Erythroblast (primary cell): ENCODE data around the gene CLEC18C.

Experiments used
- GATA1 ChIP-seq: IDR thresholded peaks from 2 replicates; pipeline ENCODE4 v1.6.1; 2011; ENCODE audit warnings: low read depth, mild to moderate bottlenecking, control low read depth, low read length, moderate library complexity
- POLR2A ChIP-seq: IDR thresholded peaks from 2 replicates; pipeline ENCODE4 v1.6.1; 2011; ENCODE audit warnings: mild to moderate bottlenecking, low read length

GRCh38 chr16:70151941-70152509 is 21.6 kb upstream of the CLEC18C start:
- TF ChIP-seq POLR2A (no peak), GATA1 (no peak)
